GM23338 (cell line): ENCODE data around the gene PTGIR. TPM values are rescaled to one million over a fixed set of nuclear protein-coding genes. Genes with fewer than 3 reads are reported as not detected.

Experiments used
- ATAC-seq: fragments of 200-7000 bp; cut with Tn5 transposase; 3 replicates; pipeline ENCODE4 v1.9.1; 2020
- DNase-seq: peaks from one replicate; pipeline ENCODE4 v3.0.0-alpha.2; 2015; ENCODE audit warnings: low spot score
- H2AFZ ChIP-seq: fragments of 200-600 bp; sonication (generic); 2 replicates; pipeline ENCODE4 v1.8.0; 2016; ENCODE audit warnings: antibody characterized with exemption, mild to moderate bottlenecking, moderate library complexity
- H3F3A ChIP-seq: fragments of 200-600 bp; sonication (generic); replicated peaks from 2 replicates; pipeline ENCODE4 v1.8.0; 2017; ENCODE audit warnings: antibody characterized with exemption, mixed run types, low read depth
- H3K27ac ChIP-seq: fragments of 200-600 bp; sonication (generic); 2 replicates; pipeline ENCODE4 v1.6.1; 2016; ENCODE audit warnings: low read depth
- H3K27me3 ChIP-seq: fragments of 200-600 bp; sonication (generic); 2 replicates; pipeline ENCODE4 v1.8.0; 2016; ENCODE audit warnings: mild to moderate bottlenecking, mixed run types, moderate library complexity; ENCODE audit not compliant: insufficient read depth
- H3K36me3 ChIP-seq: fragments of 200-600 bp; sonication (generic); 2 replicates; pipeline ENCODE4 v1.8.0; 2016; ENCODE audit warnings: mild to moderate bottlenecking; ENCODE audit not compliant: insufficient read depth
- H3K4me1 ChIP-seq: fragments of 200-600 bp; sonication (generic); 2 replicates; pipeline ENCODE4 v1.8.0; 2016; ENCODE audit warnings: mild to moderate bottlenecking, moderate library complexity; ENCODE audit not compliant: insufficient read depth
- H3K4me2 ChIP-seq: fragments of 200-600 bp; sonication (generic); 2 replicates; pipeline ENCODE4 v1.7.1; 2017; ENCODE audit warnings: mixed run types
- H3K4me3 ChIP-seq: fragments of 200-600 bp; sonication (generic); 2 replicates; pipeline ENCODE4 v1.6.1; 2016; ENCODE audit warnings: mixed run types
- H3K79me2 ChIP-seq: fragments of 200-600 bp; sonication (generic); replicated peaks from 2 replicates; pipeline ENCODE4 v1.8.0; 2017; ENCODE audit warnings: mild to moderate bottlenecking; ENCODE audit not compliant: insufficient read depth
- H3K9me2 ChIP-seq: fragments of 200-600 bp; sonication (generic); 2 replicates; pipeline ENCODE4 v1.8.0; 2017; ENCODE audit not compliant: insufficient read depth
- H4K20me1 ChIP-seq: fragments of 200-600 bp; sonication (generic); replicated peaks from 2 replicates; pipeline ENCODE4 v1.8.0; 2017; ENCODE audit warnings: mild to moderate bottlenecking; ENCODE audit not compliant: insufficient read depth
- H3K27ac Mint-ChIP-seq: 2 replicates; pipeline ENCODE4 v1.8.0; 2020; ENCODE audit warnings: inconsistent platforms, mild to moderate bottlenecking, moderate library complexity, mixed read lengths
- H3K27me3 Mint-ChIP-seq: 3 replicates; pipeline ENCODE4 v1.8.0; 2022; ENCODE audit warnings: low read depth, mild to moderate bottlenecking, moderate library complexity, mixed read lengths, inconsistent platforms; ENCODE audit not compliant: insufficient read depth, poor library complexity
- H3K36me3 Mint-ChIP-seq: 3 replicates; pipeline ENCODE4 v1.8.0; 2021; ENCODE audit warnings: low read depth, mild to moderate bottlenecking, inconsistent platforms, moderate library complexity, mixed read lengths
- H3K4me1 Mint-ChIP-seq: 3 replicates; pipeline ENCODE4 v1.8.0; 2020; ENCODE audit warnings: mild to moderate bottlenecking, inconsistent platforms, mixed read lengths
- H3K4me3 Mint-ChIP-seq: 3 replicates; pipeline ENCODE4 v1.8.0; 2021; ENCODE audit warnings: moderate library complexity, mild to moderate bottlenecking, inconsistent platforms, mixed read lengths
- H3K9me3 Mint-ChIP-seq: 3 replicates; pipeline ENCODE4 v1.8.0; 2020; ENCODE audit warnings: moderate library complexity, mild to moderate bottlenecking, inconsistent platforms, mixed read lengths
- CREB1 ChIP-seq: fragments of 250-450 bp; sonication (Bioruptor Pico); IDR thresholded peaks from 2 replicates; pipeline ENCODE4 v1.5.0; 2020; ENCODE audit warnings: low read depth, mild to moderate bottlenecking, moderate library complexity
- JUNB ChIP-seq: IDR thresholded peaks from one replicate; pipeline ENCODE4 v1.6.1; 2016; ENCODE audit warnings: antibody characterized with exemption; ENCODE audit not compliant: unreplicated experiment
- NANOG ChIP-seq: IDR thresholded peaks from 2 replicates; pipeline ENCODE4 v1.6.1; 2016; ENCODE audit warnings: antibody characterized with exemption, borderline replicate concordance
- POLR2AphosphoS5 ChIP-seq: IDR thresholded peaks from 2 replicates; pipeline ENCODE4 v1.6.1; 2016; ENCODE audit warnings: antibody characterized with exemption, low read depth
- STAT1 ChIP-seq: IDR thresholded peaks from one replicate; pipeline ENCODE4 v1.6.1; 2016; ENCODE audit warnings: antibody characterized with exemption; ENCODE audit not compliant: unreplicated experiment
- ZNF114 ChIP-seq: fragments of 250-450 bp; sonication (Bioruptor Pico); IDR thresholded peaks from 2 replicates; pipeline ENCODE4 v1.5.0; 2020; ENCODE audit warnings: mild to moderate bottlenecking, moderate library complexity
- ZNF331 ChIP-seq: fragments of 250-450 bp; sonication (Bioruptor Pico); IDR thresholded peaks from 2 replicates; pipeline ENCODE4 v1.5.0; 2020; ENCODE audit warnings: low read depth, mild to moderate bottlenecking, moderate library complexity
- polyA plus RNA-seq: library from polyadenylated mRNA; unstranded; fragments of >200 nt; fragmentation: Nextera tagmentation; extraction: Ambion mirVana; gene quantifications from 2 replicates; pipeline ENCODE4 v1.2.1, GENCODE V29; 2016
- total RNA-seq: library from RNA; depleted of rRNA; stranded (reverse); fragments of >200 nt; shearing (Covaris generic); gene quantifications from 2 replicates; pipeline ENCODE4 v1.2.3, GENCODE V29; 2014
- TF ChIP-seq, protein P1 (sequence below): IDR thresholded peaks from one replicate; pipeline ENCODE4 v1.6.1; 2018; ENCODE audit warnings: antibody characterized with exemption; ENCODE audit not compliant: unreplicated experiment
- TF ChIP-seq, protein P2 (sequence below): fragments of 250-450 bp; sonication (Bioruptor Pico); IDR thresholded peaks from 2 replicates; pipeline ENCODE4 v1.5.0; 2020; ENCODE audit warnings: mild to moderate bottlenecking, moderate library complexity
- TF ChIP-seq, protein P3 (sequence below): IDR thresholded peaks from 2 replicates; pipeline ENCODE4 v1.6.1; 2016; ENCODE audit warnings: antibody characterized with exemption

The PTGIR gene
- total and polyA plus RNA-seq, 2 experiments from 2014 or later, result not detected

DNA sequence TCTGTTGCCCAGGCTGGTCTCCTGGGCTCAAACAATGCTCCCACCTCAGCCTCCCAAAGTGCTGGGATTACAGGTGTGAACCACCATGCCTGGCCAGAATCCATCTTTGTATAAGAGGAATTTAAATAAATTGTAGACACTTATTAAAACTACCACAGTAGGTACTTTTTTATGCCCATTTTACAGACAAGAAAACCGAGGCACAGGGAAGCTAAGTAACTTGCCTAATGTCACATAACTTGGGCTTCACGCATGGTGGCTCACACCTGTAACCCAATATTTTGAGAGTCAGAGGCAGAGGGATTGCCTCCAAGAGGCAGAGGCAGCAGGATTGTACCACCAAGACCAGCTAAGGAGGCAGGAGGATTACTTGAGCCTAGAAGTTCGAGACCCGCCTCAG, 46.4 kb downstream of the PTGIR start:
- Histone ChIP-seq H3K4me1 (no peaks in the 10 kb centered on the region; the same call in 1 of the 2 replicates), H3K27me3 (no peaks in the 10 kb centered on the region), H3K9me2 (no peaks in the 10 kb centered on the region), H3K36me3 (no peaks in the 10 kb centered on the region), H4K20me1 (no peaks in the 10 kb centered on the region), H2AFZ (no peak overlapping the region), H3K27ac (no peak overlapping the region), H3F3A (no peaks in the 10 kb centered on the region), H3K79me2 (no peaks in the 10 kb centered on the region), H3K4me2 (no peak overlapping the region), H3K4me3 (no peak overlapping the region)
- no peak overlapping the region for H3K27ac Mint-ChIP-seq
- no peaks in the 10 kb centered on the region for H3K9me3 Mint-ChIP-seq
- ATAC-seq (no peak), DNase-seq (no peak)
- TF ChIP-seq STAT1 (no peak), NANOG (no peak), POLR2AphosphoS5 (no peak), ZNF114 (CRISPR knock-in tag) (no peak), CREB1 (CRISPR knock-in tag) (no peak), JUNB (no peak), ZNF331 (CRISPR knock-in tag) (no peak)
- TF ChIP-seq, protein P1, sequence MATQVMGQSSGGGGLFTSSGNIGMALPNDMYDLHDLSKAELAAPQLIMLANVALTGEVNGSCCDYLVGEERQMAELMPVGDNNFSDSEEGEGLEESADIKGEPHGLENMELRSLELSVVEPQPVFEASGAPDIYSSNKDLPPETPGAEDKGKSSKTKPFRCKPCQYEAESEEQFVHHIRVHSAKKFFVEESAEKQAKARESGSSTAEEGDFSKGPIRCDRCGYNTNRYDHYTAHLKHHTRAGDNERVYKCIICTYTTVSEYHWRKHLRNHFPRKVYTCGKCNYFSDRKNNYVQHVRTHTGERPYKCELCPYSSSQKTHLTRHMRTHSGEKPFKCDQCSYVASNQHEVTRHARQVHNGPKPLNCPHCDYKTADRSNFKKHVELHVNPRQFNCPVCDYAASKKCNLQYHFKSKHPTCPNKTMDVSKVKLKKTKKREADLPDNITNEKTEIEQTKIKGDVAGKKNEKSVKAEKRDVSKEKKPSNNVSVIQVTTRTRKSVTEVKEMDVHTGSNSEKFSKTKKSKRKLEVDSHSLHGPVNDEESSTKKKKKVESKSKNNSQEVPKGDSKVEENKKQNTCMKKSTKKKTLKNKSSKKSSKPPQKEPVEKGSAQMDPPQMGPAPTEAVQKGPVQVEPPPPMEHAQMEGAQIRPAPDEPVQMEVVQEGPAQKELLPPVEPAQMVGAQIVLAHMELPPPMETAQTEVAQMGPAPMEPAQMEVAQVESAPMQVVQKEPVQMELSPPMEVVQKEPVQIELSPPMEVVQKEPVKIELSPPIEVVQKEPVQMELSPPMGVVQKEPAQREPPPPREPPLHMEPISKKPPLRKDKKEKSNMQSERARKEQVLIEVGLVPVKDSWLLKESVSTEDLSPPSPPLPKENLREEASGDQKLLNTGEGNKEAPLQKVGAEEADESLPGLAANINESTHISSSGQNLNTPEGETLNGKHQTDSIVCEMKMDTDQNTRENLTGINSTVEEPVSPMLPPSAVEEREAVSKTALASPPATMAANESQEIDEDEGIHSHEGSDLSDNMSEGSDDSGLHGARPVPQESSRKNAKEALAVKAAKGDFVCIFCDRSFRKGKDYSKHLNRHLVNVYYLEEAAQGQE, result no peak
- TF ChIP-seq, protein P2, sequence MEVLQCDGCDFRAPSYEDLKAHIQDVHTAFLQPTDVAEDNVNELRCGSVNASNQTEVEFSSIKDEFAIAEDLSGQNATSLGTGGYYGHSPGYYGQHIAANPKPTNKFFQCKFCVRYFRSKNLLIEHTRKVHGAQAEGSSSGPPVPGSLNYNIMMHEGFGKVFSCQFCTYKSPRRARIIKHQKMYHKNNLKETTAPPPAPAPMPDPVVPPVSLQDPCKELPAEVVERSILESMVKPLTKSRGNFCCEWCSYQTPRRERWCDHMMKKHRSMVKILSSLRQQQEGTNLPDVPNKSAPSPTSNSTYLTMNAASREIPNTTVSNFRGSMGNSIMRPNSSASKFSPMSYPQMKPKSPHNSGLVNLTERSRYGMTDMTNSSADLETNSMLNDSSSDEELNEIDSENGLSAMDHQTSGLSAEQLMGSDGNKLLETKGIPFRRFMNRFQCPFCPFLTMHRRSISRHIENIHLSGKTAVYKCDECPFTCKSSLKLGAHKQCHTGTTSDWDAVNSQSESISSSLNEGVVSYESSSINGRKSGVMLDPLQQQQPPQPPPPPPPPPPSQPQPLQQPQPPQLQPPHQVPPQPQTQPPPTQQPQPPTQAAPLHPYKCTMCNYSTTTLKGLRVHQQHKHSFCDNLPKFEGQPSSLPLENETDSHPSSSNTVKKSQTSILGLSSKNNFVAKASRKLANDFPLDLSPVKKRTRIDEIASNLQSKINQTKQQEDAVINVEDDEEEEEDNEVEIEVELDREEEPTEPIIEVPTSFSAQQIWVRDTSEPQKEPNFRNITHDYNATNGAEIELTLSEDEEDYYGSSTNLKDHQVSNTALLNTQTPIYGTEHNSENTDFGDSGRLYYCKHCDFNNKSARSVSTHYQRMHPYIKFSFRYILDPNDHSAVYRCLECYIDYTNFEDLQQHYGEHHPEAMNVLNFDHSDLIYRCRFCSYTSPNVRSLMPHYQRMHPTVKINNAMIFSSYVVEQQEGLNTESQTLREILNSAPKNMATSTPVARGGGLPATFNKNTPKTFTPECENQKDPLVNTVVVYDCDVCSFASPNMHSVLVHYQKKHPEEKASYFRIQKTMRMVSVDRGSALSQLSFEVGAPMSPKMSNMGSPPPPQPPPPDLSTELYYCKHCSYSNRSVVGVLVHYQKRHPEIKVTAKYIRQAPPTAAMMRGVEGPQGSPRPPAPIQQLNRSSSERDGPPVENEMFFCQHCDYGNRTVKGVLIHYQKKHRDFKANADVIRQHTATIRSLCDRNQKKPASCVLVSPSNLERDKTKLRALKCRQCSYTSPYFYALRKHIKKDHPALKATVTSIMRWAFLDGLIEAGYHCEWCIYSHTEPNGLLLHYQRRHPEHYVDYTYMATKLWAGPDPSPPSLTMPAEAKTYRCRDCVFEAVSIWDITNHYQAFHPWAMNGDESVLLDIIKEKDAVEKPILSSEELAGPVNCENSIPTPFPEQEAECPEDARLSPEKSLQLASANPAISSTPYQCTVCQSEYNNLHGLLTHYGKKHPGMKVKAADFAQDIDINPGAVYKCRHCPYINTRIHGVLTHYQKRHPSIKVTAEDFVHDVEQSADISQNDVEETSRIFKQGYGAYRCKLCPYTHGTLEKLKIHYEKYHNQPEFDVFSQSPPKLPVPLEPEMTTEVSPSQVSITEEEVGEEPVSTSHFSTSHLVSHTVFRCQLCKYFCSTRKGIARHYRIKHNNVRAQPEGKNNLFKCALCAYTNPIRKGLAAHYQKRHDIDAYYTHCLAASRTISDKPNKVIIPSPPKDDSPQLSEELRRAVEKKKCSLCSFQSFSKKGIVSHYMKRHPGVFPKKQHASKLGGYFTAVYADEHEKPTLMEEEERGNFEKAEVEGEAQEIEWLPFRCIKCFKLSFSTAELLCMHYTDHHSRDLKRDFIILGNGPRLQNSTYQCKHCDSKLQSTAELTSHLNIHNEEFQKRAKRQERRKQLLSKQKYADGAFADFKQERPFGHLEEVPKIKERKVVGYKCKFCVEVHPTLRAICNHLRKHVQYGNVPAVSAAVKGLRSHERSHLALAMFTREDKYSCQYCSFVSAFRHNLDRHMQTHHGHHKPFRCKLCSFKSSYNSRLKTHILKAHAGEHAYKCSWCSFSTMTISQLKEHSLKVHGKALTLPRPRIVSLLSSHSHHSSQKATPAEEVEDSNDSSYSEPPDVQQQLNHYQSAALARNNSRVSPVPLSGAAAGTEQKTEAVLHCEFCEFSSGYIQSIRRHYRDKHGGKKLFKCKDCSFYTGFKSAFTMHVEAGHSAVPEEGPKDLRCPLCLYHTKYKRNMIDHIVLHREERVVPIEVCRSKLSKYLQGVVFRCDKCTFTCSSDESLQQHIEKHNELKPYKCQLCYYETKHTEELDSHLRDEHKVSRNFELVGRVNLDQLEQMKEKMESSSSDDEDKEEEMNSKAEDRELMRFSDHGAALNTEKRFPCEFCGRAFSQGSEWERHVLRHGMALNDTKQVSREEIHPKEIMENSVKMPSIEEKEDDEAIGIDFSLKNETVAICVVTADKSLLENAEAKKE (CRISPR knock-in tag), result no peak
- TF ChIP-seq, protein P3, sequence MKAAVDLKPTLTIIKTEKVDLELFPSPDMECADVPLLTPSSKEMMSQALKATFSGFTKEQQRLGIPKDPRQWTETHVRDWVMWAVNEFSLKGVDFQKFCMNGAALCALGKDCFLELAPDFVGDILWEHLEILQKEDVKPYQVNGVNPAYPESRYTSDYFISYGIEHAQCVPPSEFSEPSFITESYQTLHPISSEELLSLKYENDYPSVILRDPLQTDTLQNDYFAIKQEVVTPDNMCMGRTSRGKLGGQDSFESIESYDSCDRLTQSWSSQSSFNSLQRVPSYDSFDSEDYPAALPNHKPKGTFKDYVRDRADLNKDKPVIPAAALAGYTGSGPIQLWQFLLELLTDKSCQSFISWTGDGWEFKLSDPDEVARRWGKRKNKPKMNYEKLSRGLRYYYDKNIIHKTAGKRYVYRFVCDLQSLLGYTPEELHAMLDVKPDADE, result no peak
- H3K36me3 Mint-ChIP-seq, result no peaks in the 10 kb centered on the region
- peaks cover 8% of the 10 kb centered on the region for H3K27me3 Mint-ChIP-seq
- H3K4me3 Mint-ChIP-seq, result no peak overlapping the region
- H3K4me1 Mint-ChIP-seq, result peaks cover 5% of the 10 kb centered on the region
